RWPE1 (cell line): Measurements from ENCODE around the gene SLFNL1.
A peak's percentile ranks its signal among the peaks of the same experiment; 100 is the strongest.

ENCODE experiments used
- CTCF ChIA-PET: fragments of 350-600 bp; sonication (Branson Sonifier 250); formaldehyde crosslinking; extraction: SDS; loops from one replicate; lab custom pipeline; 2021; lab: Yijun Ruan, JAX
- POLR2A ChIA-PET: fragments of 400-600 bp; formaldehyde crosslinking; extraction: SDS; loops from one replicate; lab custom pipeline; 2020; ENCODE audit warnings: antibody characterized with exemption; ENCODE audit not compliant: low non-redundant PET; lab: Yijun Ruan, JAX
- DNase-seq: peaks from one replicate; pipeline ENCODE4 v3.0.0; 2012; ENCODE audit warnings: low spot score
- H3K27ac ChIP-seq: fragments of 450-650 bp; 2 replicates; pipeline ENCODE4 v1.5.1; 2017
- CTCF ChIP-seq: fragments of 450-650 bp; conservative IDR thresholded peaks from 2 replicates; pipeline ENCODE4 v1.5.1; 2017; ENCODE audit warnings: low read depth, mild to moderate bottlenecking

Gene SLFNL1

GRCh38 chr1:41010345-41010744, 11.2 kb downstream of the SLFNL1 start:
- POLR2A ChIA-PET, result no interaction called here
- DNase-seq, result no peak
- no peak overlapping the region for H3K27ac ChIP-seq
- CTCF ChIA-PET, result interaction anchor here (0.6 kb wide), 1 partner anchor 11 kb away, joined by 3 read pairs; the partner anchor contains the start of gene SLFNL1
- no peak for TF ChIP-seq CTCF

GRCh38 chr1:41009466-41009865, 12.1 kb downstream of the SLFNL1 start:
- POLR2A ChIA-PET, result no interaction called here
- DNase-seq, result no peak
- TF ChIP-seq CTCF, result no peak
- CTCF ChIA-PET, result no interaction called here
- H3K27ac ChIP-seq, result peak overlapping the region; percentile 17; the same call in 1 of the 2 replicates

- ChIA-PET CTCF (no interaction called here), POLR2A (interaction anchor here (0.6 kb wide), 2 partner anchors 189 to 470 kb away, joined by 3 read pairs; no protein-coding TSS in a partner anchor)
- H3K27ac ChIP-seq, result peak overlapping the region; percentile 95
- DNase-seq, result peak; percentile 94
- no peak for TF ChIP-seq CTCF
Observed at GRCh38 chr1:41006942-41007865, 14.3 kb downstream of the SLFNL1 start.

- no peak for TF ChIP-seq CTCF
- DNase-seq, result no peak
- POLR2A ChIA-PET, result no interaction called here
- CTCF ChIA-PET, result no interaction called here
- peak overlapping the region; percentile 95 for H3K27ac ChIP-seq
Observed at GRCh38 chr1:41005876-41006275, 15.6 kb downstream of the SLFNL1 start.

- peak; percentile 75 for TF ChIP-seq CTCF
- DNase-seq, result peak; percentile 96
- ChIA-PET POLR2A (interaction anchor here (0.8 to 0.9 kb wide), 2 partner anchors 24 to 126 kb away, joined by 3 to 5 read pairs; no protein-coding TSS in a partner anchor), CTCF (interaction anchor here (0.5 to 1.9 kb wide), 8 partner anchors 8 to 1595 kb away, joined by 3 to 5 read pairs (median 4); no protein-coding TSS in a partner anchor)
- H3K27ac ChIP-seq, result peak overlapping the region; percentile 80
Observed at GRCh38 chr1:41003640-41004220, 17.8 kb downstream of the SLFNL1 start.

GRCh38 chr1:41003127-41003639, 18.3 kb downstream of the SLFNL1 start:
- H3K27ac ChIP-seq, result peak overlapping the region; percentile 80
- CTCF ChIA-PET, result interaction anchor here (0.7 to 1.9 kb wide), 7 partner anchors 8 to 1596 kb away, joined by 3 to 5 read pairs (median 5); no protein-coding TSS in a partner anchor
- no peak for DNase-seq
- TF ChIP-seq CTCF, result no peak
- POLR2A ChIA-PET, result interaction anchor here (0.8 to 0.9 kb wide), 2 partner anchors 23 to 125 kb away, joined by 3 to 5 read pairs; no protein-coding TSS in a partner anchor
